Stimulated activated CD4-positive, alpha-beta T cell treated with anti-CD3 and anti-CD28 coated beads, Interleukin-2, amount 100 ng/mL, for 48 hours (primary cell): ENCODE data around the gene ENO3.

Source experiments
- DNase-seq, 2 donors: peaks; one replicate each; pipeline ENCODE4 v3.0.0-alpha.2; 2020

The ENO3 gene

GRCh38 chr17:4951486-4951885 is 567 bp downstream of the ENO3 start:
- DNase-seq = no peak

- no peak for DNase-seq
Observed at GRCh38 chr17:4953451-4953961, 2.6 kb downstream of the ENO3 start.

- DNase-seq = no peak
Observed at GRCh38 chr17:4955091-4955490, 4.2 kb downstream of the ENO3 start.

GRCh38 chr17:4956493-4957061 is 5.7 kb downstream of the ENO3 start:
- peak in 1 of 2 donors; percentile 49 for DNase-seq

- no peak for DNase-seq
Observed at GRCh38 chr17:4958102-4958501, 7.2 kb downstream of the ENO3 start.

- no peak for DNase-seq
Observed at GRCh38 chr17:4959261-4959965, 8.5 kb downstream of the ENO3 start.

GRCh38 chr17:4960279-4960922 is 9.5 kb downstream of the ENO3 start:
- no peak for DNase-seq

- no peak for DNase-seq
Observed at GRCh38 chr17:4965311-4965986, 14.5 kb downstream of the ENO3 start.

- DNase-seq = peak; percentile 79 to 84
Observed at GRCh38 chr17:4966844-4967538, 16.1 kb downstream of the ENO3 start.

- DNase-seq = peak; percentile 90 to 92
Observed at GRCh38 chr17:4967539-4968485, 16.9 kb downstream of the ENO3 start, which contains the start of gene SPAG7. TSS of gene SPAG7 (minus strand) at chr17:4967817. CDS start at chr17:4967804, 13 bp downstream.

GRCh38 chr17:4968486-4969046 is 17.6 kb downstream of the ENO3 start:
- no peak for DNase-seq

- DNase-seq = peak; percentile 46 to 52
Observed at GRCh38 chr17:4969047-4969550, 18.2 kb downstream of the ENO3 start.

GRCh38 chr17:4969551-4970173 is 18.7 kb downstream of the ENO3 start:
- DNase-seq = peak in 1 of 2 donors; percentile 36

- DNase-seq = no peak
Observed at GRCh38 chr17:4970273-4970672, 19.4 kb downstream of the ENO3 start.

- no peak for DNase-seq
Observed at GRCh38 chr17:4971826-4972225, 20.9 kb downstream of the ENO3 start.

GRCh38 chr17:4972322-4972721 is 21.4 kb downstream of the ENO3 start:
- no peak for DNase-seq

GRCh38 chr17:4972752-4973151 is 21.8 kb downstream of the ENO3 start:
- no peak for DNase-seq

GRCh38 chr17:4973256-4974114 is 22.6 kb downstream of the ENO3 start:
- DNase-seq = no peak

GRCh38 chr17:4974115-4974670 is 23.3 kb downstream of the ENO3 start:
- no peak for DNase-seq
